ENCODE measurements around the gene RTL10. TPM values are rescaled to one million over a fixed set of nuclear protein-coding genes. Genes with fewer than 3 reads are reported as not detected.

The RTL10 gene
- total and polyA plus RNA-seq, 2 of the 13 experiments (the other 11 are each of a cell fraction or from before 2014, with no cell fraction given): 14.1 to 15.8 TPM

DNA sequence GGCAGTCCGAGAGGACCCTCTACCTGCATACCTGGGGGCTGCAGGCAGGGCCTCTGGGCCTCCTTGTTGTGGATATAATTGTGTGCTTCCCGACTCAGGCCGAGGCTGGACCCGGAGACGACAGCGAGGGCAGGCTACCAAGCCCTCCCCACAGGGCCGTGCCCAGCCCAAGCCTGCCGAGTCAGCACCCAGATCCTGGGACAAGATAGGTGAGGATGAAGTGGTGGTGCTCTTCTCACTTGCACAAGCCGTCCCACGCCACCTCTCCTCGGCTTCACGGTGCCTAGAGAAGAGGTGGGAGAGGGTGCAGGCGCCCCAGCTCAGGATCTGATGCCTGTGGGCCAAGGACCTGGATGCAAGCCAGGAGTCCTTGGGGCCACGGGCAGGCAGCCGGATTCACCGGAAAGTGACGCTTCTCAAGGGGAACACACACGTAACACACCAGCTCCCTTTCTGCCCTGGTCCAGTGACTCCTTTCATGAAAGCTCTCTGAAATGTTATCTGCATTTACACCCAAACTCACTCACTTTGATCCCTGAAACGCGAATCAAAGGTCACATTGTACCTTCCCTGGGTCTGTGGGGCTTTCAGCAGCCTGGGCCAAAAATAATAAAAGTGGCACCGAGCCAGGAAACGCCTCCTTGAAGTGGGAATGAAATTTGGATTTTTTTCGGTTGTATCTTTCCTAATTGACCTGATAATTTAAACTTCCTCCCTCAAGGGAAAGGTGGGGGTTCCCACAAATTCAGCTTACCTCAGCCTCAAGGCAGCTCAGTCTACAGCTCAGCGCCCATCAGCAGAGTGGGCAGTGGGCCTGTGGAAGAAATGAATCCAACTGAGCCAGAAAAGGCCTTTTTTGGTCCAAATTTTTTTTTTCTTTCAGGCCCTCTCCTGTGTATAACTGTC is 1.1 kb upstream of the RTL10 start (continued):
- TF ChIP-seq, protein P1, sequence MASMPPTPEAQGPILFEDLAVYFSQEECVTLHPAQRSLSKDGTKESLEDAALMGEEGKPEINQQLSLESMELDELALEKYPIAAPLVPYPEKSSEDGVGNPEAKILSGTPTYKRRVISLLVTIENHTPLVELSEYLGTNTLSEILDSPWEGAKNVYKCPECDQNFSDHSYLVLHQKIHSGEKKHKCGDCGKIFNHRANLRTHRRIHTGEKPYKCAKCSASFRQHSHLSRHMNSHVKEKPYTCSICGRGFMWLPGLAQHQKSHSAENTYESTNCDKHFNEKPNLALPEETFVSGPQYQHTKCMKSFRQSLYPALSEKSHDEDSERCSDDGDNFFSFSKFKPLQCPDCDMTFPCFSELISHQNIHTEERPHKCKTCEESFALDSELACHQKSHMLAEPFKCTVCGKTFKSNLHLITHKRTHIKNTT (CRISPR knock-in tag; IDR thresholded peaks at IDR 0.05): no peak
- TF ChIP-seq ZFP37 (CRISPR knock-in tag; IDR thresholded peaks at IDR 0.05; ENCODE audit: borderline replicate concordance) (peak; percentile 24; the same call in 1 of the 2 replicates), NR3C1 (CRISPR knock-in tag; IDR thresholded peaks at IDR 0.05) (no peak), AHR (CRISPR knock-in tag; IDR thresholded peaks at IDR 0.05) (peak; percentile 33; the same call in 1 of the 2 replicates), ELF4 (CRISPR knock-in tag; IDR thresholded peaks at IDR 0.05; ENCODE audit: borderline replicate concordance) (0 out of 2 replicates have a peak, but pooled peaks have one; percentile 44), RBM22 (optimal IDR thresholded peaks at IDR 0.05; ENCODE audit: low read length) (peak; percentile 18)
- TF ChIP-seq, protein P2, sequence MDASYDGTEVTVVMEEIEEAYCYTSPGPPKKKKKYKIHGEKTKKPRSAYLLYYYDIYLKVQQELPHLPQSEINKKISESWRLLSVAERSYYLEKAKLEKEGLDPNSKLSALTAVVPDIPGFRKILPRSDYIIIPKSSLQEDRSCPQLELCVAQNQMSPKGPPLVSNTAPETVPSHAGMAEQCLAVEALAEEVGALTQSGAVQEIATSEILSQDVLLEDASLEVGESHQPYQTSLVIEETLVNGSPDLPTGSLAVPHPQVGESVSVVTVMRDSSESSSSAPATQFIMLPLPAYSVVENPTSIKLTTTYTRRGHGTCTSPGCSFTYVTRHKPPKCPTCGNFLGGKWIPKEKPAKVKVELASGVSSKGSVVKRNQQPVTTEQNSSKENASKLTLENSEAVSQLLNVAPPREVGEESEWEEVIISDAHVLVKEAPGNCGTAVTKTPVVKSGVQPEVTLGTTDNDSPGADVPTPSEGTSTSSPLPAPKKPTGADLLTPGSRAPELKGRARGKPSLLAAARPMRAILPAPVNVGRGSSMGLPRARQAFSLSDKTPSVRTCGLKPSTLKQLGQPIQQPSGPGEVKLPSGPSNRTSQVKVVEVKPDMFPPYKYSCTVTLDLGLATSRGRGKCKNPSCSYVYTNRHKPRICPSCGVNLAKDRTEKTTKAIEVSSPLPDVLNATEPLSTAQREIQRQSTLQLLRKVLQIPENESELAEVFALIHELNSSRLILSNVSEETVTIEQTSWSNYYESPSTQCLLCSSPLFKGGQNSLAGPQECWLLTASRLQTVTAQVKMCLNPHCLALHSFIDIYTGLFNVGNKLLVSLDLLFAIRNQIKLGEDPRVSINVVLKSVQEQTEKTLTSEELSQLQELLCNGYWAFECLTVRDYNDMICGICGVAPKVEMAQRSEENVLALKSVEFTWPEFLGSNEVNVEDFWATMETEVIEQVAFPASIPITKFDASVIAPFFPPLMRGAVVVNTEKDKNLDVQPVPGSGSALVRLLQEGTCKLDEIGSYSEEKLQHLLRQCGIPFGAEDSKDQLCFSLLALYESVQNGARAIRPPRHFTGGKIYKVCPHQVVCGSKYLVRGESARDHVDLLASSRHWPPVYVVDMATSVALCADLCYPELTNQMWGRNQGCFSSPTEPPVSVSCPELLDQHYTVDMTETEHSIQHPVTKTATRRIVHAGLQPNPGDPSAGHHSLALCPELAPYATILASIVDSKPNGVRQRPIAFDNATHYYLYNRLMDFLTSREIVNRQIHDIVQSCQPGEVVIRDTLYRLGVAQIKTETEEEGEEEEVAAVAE (CRISPR knock-in tag; IDR thresholded peaks at IDR 0.05; ENCODE audit: borderline replicate concordance): no peak
- TF ChIP-seq, protein P3, sequence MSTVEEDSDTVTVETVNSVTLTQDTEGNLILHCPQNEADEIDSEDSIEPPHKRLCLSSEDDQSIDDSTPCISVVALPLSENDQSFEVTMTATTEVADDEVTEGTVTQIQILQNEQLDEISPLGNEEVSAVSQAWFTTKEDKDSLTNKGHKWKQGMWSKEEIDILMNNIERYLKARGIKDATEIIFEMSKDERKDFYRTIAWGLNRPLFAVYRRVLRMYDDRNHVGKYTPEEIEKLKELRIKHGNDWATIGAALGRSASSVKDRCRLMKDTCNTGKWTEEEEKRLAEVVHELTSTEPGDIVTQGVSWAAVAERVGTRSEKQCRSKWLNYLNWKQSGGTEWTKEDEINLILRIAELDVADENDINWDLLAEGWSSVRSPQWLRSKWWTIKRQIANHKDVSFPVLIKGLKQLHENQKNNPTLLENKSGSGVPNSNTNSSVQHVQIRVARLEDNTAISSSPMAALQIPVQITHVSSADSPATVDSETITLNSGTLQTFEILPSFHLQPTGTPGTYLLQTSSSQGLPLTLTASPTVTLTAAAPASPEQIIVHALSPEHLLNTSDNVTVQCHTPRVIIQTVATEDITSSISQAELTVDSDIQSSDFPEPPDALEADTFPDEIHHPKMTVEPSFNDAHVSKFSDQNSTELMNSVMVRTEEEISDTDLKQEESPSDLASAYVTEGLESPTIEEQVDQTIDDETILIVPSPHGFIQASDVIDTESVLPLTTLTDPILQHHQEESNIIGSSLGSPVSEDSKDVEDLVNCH (CRISPR knock-in tag; IDR thresholded peaks at IDR 0.05): no peak
- TF ChIP-seq, protein P4, sequence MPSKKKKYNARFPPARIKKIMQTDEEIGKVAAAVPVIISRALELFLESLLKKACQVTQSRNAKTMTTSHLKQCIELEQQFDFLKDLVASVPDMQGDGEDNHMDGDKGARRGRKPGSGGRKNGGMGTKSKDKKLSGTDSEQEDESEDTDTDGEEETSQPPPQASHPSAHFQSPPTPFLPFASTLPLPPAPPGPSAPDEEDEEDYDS (CRISPR knock-in tag; IDR thresholded peaks at IDR 0.05): peak; percentile 64
- TF ChIP-seq, protein P5, sequence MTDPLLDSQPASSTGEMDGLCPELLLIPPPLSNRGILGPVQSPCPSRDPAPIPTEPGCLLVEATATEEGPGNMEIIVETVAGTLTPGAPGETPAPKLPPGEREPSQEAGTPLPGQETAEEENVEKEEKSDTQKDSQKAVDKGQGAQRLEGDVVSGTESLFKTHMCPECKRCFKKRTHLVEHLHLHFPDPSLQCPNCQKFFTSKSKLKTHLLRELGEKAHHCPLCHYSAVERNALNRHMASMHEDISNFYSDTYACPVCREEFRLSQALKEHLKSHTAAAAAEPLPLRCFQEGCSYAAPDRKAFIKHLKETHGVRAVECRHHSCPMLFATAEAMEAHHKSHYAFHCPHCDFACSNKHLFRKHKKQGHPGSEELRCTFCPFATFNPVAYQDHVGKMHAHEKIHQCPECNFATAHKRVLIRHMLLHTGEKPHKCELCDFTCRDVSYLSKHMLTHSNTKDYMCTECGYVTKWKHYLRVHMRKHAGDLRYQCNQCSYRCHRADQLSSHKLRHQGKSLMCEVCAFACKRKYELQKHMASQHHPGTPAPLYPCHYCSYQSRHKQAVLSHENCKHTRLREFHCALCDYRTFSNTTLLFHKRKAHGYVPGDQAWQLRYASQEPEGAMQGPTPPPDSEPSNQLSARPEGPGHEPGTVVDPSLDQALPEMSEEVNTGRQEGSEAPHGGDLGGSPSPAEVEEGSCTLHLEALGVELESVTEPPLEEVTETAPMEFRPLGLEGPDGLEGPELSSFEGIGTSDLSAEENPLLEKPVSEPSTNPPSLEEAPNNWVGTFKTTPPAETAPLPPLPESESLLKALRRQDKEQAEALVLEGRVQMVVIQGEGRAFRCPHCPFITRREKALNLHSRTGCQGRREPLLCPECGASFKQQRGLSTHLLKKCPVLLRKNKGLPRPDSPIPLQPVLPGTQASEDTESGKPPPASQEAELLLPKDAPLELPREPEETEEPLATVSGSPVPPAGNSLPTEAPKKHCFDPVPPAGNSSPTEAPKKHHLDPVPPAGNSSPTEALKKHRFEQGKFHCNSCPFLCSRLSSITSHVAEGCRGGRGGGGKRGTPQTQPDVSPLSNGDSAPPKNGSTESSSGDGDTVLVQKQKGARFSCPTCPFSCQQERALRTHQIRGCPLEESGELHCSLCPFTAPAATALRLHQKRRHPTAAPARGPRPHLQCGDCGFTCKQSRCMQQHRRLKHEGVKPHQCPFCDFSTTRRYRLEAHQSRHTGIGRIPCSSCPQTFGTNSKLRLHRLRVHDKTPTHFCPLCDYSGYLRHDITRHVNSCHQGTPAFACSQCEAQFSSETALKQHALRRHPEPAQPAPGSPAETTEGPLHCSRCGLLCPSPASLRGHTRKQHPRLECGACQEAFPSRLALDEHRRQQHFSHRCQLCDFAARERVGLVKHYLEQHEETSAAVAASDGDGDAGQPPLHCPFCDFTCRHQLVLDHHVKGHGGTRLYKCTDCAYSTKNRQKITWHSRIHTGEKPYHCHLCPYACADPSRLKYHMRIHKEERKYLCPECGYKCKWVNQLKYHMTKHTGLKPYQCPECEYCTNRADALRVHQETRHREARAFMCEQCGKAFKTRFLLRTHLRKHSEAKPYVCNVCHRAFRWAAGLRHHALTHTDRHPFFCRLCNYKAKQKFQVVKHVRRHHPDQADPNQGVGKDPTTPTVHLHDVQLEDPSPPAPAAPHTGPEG (CRISPR knock-in tag; IDR thresholded peaks at IDR 0.05): peak; percentile 54; the same call in 1 of the 2 replicates
- TF ChIP-seq, protein P6, sequence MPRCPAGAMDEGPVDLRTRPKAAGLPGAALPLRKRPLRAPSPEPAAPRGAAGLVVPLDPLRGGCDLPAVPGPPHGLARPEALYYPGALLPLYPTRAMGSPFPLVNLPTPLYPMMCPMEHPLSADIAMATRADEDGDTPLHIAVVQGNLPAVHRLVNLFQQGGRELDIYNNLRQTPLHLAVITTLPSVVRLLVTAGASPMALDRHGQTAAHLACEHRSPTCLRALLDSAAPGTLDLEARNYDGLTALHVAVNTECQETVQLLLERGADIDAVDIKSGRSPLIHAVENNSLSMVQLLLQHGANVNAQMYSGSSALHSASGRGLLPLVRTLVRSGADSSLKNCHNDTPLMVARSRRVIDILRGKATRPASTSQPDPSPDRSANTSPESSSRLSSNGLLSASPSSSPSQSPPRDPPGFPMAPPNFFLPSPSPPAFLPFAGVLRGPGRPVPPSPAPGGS (CRISPR knock-in tag; IDR thresholded peaks at IDR 0.05): 0 out of 2 replicates have a peak, but pooled peaks have one; percentile 31

All from HepG2 (cell line).